ENCODE data around the gene CHURC1.

The CHURC1 gene

DNA sequence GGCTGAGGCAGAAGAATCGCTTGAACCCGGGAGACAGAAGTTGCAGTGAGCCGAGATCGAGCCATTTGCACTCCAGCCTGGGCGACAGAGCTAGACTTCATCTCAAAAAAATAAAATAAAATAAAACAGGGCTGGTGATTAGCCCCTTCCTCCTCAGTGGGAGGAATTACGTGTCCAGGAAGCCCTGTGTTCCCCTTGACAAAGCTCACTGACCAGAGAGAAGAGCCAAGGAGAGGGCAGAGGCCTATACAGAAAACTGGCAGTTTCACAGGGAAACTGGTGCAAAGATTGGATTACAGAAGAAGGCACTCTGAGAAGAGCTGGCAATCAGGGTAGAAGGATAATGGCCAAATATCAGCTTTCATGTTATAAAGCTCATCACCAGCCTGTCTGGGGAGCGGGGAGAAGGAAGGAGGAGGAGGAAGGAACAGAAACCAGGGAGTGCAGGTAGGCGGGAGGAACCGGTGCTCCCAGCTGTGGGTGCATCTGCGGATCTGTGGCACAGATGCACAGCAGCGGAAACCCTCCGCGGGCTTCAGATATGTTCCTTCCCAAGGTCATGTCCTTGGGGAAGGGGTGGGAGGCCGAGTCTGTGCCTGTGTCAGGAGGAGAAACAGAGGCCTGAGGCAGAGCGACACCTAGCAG, 51.2 kb downstream of the CHURC1 start:
- Histone ChIP-seq H3K27me3 (ENCODE audit: insufficient read depth, low read length, poor library complexity) (no peaks in the 10 kb centered on the region), H3K4me3 (ENCODE audit: low read depth in 1 of 2, low read length in 2 of 2) (no peak overlapping the region), H3K4me1 (ENCODE audit: insufficient read depth, low read length) (peaks cover 9% of the 10 kb centered on the region; the same call in 1 of the 2 replicates), H3K27ac (ENCODE audit: low read length) (no peak overlapping the region), H2AFZ (ENCODE audit: low read depth, low read length) (no peak overlapping the region), H3K9ac (ENCODE audit: low read depth, low read length) (no peak overlapping the region), H3K36me3 (ENCODE audit: insufficient read depth, low read length) (0 out of 2 replicates have a peak, but pooled peaks cover 3% of the 10 kb centered on the region), H3K79me2 (ENCODE audit: insufficient read depth, low read length) (no peaks in the 10 kb centered on the region), H4K20me1 (ENCODE audit: insufficient read depth, low read length) (peaks cover 9% of the 10 kb centered on the region; the same call in 1 of the 2 replicates), H3K9me3 (ENCODE audit: insufficient read depth, low read length, severe bottlenecking) (no peaks in the 10 kb centered on the region), H3K4me2 (ENCODE audit: insufficient read depth, low read length) (no peak overlapping the region)
- no peak for ATAC-seq (ENCODE audit: insufficient read depth, low read depth)
- no peak for DNase-seq
- TF ChIP-seq, protein P1, sequence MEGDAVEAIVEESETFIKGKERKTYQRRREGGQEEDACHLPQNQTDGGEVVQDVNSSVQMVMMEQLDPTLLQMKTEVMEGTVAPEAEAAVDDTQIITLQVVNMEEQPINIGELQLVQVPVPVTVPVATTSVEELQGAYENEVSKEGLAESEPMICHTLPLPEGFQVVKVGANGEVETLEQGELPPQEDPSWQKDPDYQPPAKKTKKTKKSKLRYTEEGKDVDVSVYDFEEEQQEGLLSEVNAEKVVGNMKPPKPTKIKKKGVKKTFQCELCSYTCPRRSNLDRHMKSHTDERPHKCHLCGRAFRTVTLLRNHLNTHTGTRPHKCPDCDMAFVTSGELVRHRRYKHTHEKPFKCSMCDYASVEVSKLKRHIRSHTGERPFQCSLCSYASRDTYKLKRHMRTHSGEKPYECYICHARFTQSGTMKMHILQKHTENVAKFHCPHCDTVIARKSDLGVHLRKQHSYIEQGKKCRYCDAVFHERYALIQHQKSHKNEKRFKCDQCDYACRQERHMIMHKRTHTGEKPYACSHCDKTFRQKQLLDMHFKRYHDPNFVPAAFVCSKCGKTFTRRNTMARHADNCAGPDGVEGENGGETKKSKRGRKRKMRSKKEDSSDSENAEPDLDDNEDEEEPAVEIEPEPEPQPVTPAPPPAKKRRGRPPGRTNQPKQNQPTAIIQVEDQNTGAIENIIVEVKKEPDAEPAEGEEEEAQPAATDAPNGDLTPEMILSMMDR (IDR thresholded peaks at IDR 0.05; ENCODE audit: borderline replicate concordance, extremely low read depth, low read length, poor library complexity, severe bottlenecking): no peak
- no peak for TF ChIP-seq EZH2 (IDR thresholded peaks at IDR 0.05; ENCODE audit: borderline replicate concordance, low read depth, low read length, severe bottlenecking)

- Histone ChIP-seq H3K9ac (ENCODE audit: low read depth, low read length) (no peak overlapping the region), H3K4me1 (ENCODE audit: insufficient read depth, low read length) (peaks cover 22% of the 10 kb centered on the region), H3K4me3 (ENCODE audit: low read depth in 1 of 2, low read length in 2 of 2) (no peak overlapping the region), H3K27me3 (ENCODE audit: insufficient read depth, low read length, poor library complexity) (no peaks in the 10 kb centered on the region), H3K36me3 (ENCODE audit: insufficient read depth, low read length) (0 out of 2 replicates have a peak, but pooled peaks cover 3% of the 10 kb centered on the region), H2AFZ (ENCODE audit: low read depth, low read length) (no peak overlapping the region), H3K9me3 (ENCODE audit: insufficient read depth, low read length, severe bottlenecking) (no peaks in the 10 kb centered on the region), H3K4me2 (ENCODE audit: insufficient read depth, low read length) (no peak overlapping the region), H4K20me1 (ENCODE audit: insufficient read depth, low read length) (peaks cover 7% of the 10 kb centered on the region; the same call in 1 of the 2 replicates), H3K79me2 (ENCODE audit: insufficient read depth, low read length) (no peaks in the 10 kb centered on the region), H3K27ac (ENCODE audit: low read length) (no peak overlapping the region)
- TF ChIP-seq, protein P1 (IDR thresholded peaks at IDR 0.05; ENCODE audit: borderline replicate concordance, extremely low read depth, low read length, poor library complexity, severe bottlenecking): no peak
- DNase-seq (no peak), ATAC-seq (ENCODE audit: insufficient read depth, low read depth) (no peak)
Measured at GRCh38 chr14:64966976-64967375, 52.7 kb downstream of the CHURC1 start.

DNA sequence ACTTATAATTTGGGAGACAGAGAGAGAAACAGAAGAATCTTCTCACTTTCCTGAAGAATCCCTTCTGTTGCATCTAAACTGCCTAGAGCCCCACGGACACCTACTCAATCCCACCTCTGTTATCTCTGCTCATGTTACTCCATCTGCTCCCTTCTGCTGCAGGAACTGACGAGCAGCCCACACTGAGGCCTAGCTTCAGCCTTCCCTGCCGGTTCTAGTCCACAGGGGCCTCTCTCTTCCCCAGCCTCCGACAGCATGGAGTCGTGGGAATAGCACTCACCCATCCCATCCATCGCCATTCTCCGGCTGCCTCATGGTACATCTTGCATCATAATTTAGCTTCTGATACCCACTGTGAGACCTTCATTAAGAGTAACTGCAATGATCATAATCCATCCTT, 53.9 kb downstream of the CHURC1 start:
- no peaks in the 10 kb centered on the region for H3K27me3 ChIP-seq (ENCODE audit: insufficient read depth, low read length, poor library complexity)
- H3K27ac ChIP-seq (ENCODE audit: low read length): no peak overlapping the region
- no peak for TF ChIP-seq EZH2 (IDR thresholded peaks at IDR 0.05; ENCODE audit: borderline replicate concordance, low read depth, low read length, severe bottlenecking)
- TF ChIP-seq, protein P1 (IDR thresholded peaks at IDR 0.05; ENCODE audit: borderline replicate concordance, extremely low read depth, low read length, poor library complexity, severe bottlenecking): no peak
- no peak for DNase-seq
- no peak overlapping the region for H2AFZ ChIP-seq (ENCODE audit: low read depth, low read length)
- H3K36me3 ChIP-seq (ENCODE audit: insufficient read depth, low read length): 0 out of 2 replicates have a peak, but pooled peaks cover 3% of the 10 kb centered on the region
- no peak for ATAC-seq (ENCODE audit: insufficient read depth, low read depth)
- peaks cover 28% of the 10 kb centered on the region for H3K4me1 ChIP-seq (ENCODE audit: insufficient read depth, low read length)
- no peak overlapping the region for H3K4me3 ChIP-seq (ENCODE audit: low read depth in 1 of 2, low read length in 2 of 2)
- H3K4me2 ChIP-seq (ENCODE audit: insufficient read depth, low read length): no peak overlapping the region
- H4K20me1 ChIP-seq (ENCODE audit: insufficient read depth, low read length): peaks cover 7% of the 10 kb centered on the region; the same call in 1 of the 2 replicates
- H3K79me2 ChIP-seq (ENCODE audit: insufficient read depth, low read length): no peaks in the 10 kb centered on the region
- H3K9ac ChIP-seq (ENCODE audit: low read depth, low read length): no peak overlapping the region
- no peaks in the 10 kb centered on the region for H3K9me3 ChIP-seq (ENCODE audit: insufficient read depth, low read length, severe bottlenecking)
